Neural crest cell (in vitro differentiated cells): ENCODE results near the gene ETNPPL. TPM values are rescaled to one million over a fixed set of nuclear protein-coding genes. Genes with fewer than 3 reads are reported as not detected.

ENCODE experiments used
- DNase-seq: peaks from one replicate; pipeline ENCODE4 v3.0.0; 2021; ENCODE audit warnings: low read depth, mixed read lengths, low spot score
- H3K27ac Mint-ChIP-seq: one replicate; pipeline ENCODE4 v1.8.0; 2021; ENCODE audit warnings: mild to moderate bottlenecking, mixed read lengths; ENCODE audit not compliant: unreplicated experiment
- H3K27me3 Mint-ChIP-seq: 2 replicates; pipeline ENCODE4 v1.8.0; 2021; ENCODE audit warnings: low read depth, mild to moderate bottlenecking, mixed read lengths
- H3K36me3 Mint-ChIP-seq: 2 replicates; pipeline ENCODE4 v1.8.0; 2021; ENCODE audit warnings: low read depth, mild to moderate bottlenecking, mixed read lengths
- H3K4me1 Mint-ChIP-seq: 2 replicates; pipeline ENCODE4 v1.8.0; 2021; ENCODE audit warnings: mixed read lengths
- H3K4me3 Mint-ChIP-seq: one replicate; pipeline ENCODE4 v1.8.0; 2021; ENCODE audit warnings: mild to moderate bottlenecking, mixed read lengths
- H3K9me3 Mint-ChIP-seq: 2 replicates; pipeline ENCODE4 v1.8.0; 2021; ENCODE audit warnings: mixed read lengths
- CTCF ChIP-seq: fragments of 200-600 bp; sonication (generic); conservative IDR thresholded peaks from 2 replicates; pipeline ENCODE4 v1.5.0; 2021; ENCODE audit warnings: antibody characterized with exemption, mild to moderate bottlenecking
- total RNA-seq: library from RNA; stranded (reverse); gene quantifications from 2 replicates; pipeline ENCODE4 v1.2.1, GENCODE V29; 2021

ETNPPL gene
- total RNA-seq, 1 donor from 2014 or later = 0.84 TPM

GRCh38 chr4:108775921-108776320 lies 13.1 kb upstream of the ETNPPL start:
- Mint-ChIP-seq H3K27me3 (no peaks in the 10 kb centered on the region), H3K9me3 (no peaks in the 10 kb centered on the region), H3K4me3 (no peak overlapping the region), H3K36me3 (no peaks in the 10 kb centered on the region), H3K4me1 (no peaks in the 10 kb centered on the region), H3K27ac (no peak overlapping the region)
- DNase-seq = no peak
- TF ChIP-seq CTCF = no peak

GRCh38 chr4:108774809-108775530 lies 12.1 kb upstream of the ETNPPL start:
- Mint-ChIP-seq H3K4me3 (no peak overlapping the region), H3K27ac (no peak overlapping the region), H3K36me3 (no peaks in the 10 kb centered on the region), H3K4me1 (no peaks in the 10 kb centered on the region), H3K27me3 (no peaks in the 10 kb centered on the region), H3K9me3 (no peaks in the 10 kb centered on the region)
- DNase-seq = no peak
- peak; percentile 17 for TF ChIP-seq CTCF

GRCh38 chr4:108772402-108772801 lies 9.5 kb upstream of the ETNPPL start:
- Mint-ChIP-seq H3K27ac (peak overlapping the region; percentile 3), H3K9me3 (no peaks in the 10 kb centered on the region), H3K4me3 (no peak overlapping the region), H3K4me1 (no peaks in the 10 kb centered on the region), H3K36me3 (no peaks in the 10 kb centered on the region), H3K27me3 (no peaks in the 10 kb centered on the region)
- no peak for TF ChIP-seq CTCF
- DNase-seq = no peak

- Mint-ChIP-seq H3K4me3 (no peak overlapping the region), H3K27me3 (peaks cover 30% of the 10 kb centered on the region), H3K9me3 (no peaks in the 10 kb centered on the region), H3K36me3 (no peaks in the 10 kb centered on the region), H3K27ac (no peak overlapping the region), H3K4me1 (peaks cover 13% of the 10 kb centered on the region)
- TF ChIP-seq CTCF = no peak
- DNase-seq = no peak
Observed at GRCh38 chr4:108766058-108766457, 3.2 kb upstream of the ETNPPL start.

- no peak for DNase-seq
- no peaks in the 10 kb centered on the region for H3K9me3 Mint-ChIP-seq
- H3K27ac Mint-ChIP-seq = no peak overlapping the region
- H3K4me3 Mint-ChIP-seq = peak overlapping the region; percentile 13
- peaks cover 13% of the 10 kb centered on the region for H3K4me1 Mint-ChIP-seq
- H3K36me3 Mint-ChIP-seq = no peaks in the 10 kb centered on the region
- TF ChIP-seq CTCF = no peak
- peaks cover 46% of the 10 kb centered on the region for H3K27me3 Mint-ChIP-seq
Observed at GRCh38 chr4:108763986-108764385, 1.1 kb upstream of the ETNPPL start.
